Measurements from ENCODE around the gene SH3GL1. TPM values are rescaled to one million over a fixed set of nuclear protein-coding genes. Genes with fewer than 3 reads are reported as not detected.
A peak's percentile ranks its signal among the peaks of the same experiment; 100 is the strongest.

Gene SH3GL1
- total RNA-seq, 1 experiment from 2014 or later, result 59.8 TPM

- POLR2A ChIA-PET (ENCODE audit: unreplicated experiment), result no interaction called here
- H3F3A ChIP-seq (ENCODE audit: low read length, unreplicated experiment), result no peaks in the 10 kb centered on the region
- H4K20me1 ChIP-seq (ENCODE audit: low read length), result no peaks in the 10 kb centered on the region
- H3K27ac ChIP-seq (ENCODE audit: low read length), result no peak overlapping the region
- CTCF ChIA-PET, result interaction anchor here (0.9 to 1.2 kb wide), 2 partner anchors 17 to 36 kb away, joined by 3 read pairs; partner anchors contain the start of gene SH3GL1
- H3K4me1 ChIP-seq (ENCODE audit: insufficient read depth, low read length), result no peaks in the 10 kb centered on the region
- H3K79me2 ChIP-seq (ENCODE audit: low read length), result no peaks in the 10 kb centered on the region; the same call in 1 of the 2 replicates
- H3K4me2 ChIP-seq (ENCODE audit: low read length), result no peak overlapping the region
- H3K9me2 ChIP-seq (replicated peaks; ENCODE audit: low read length), result no peaks in the 10 kb centered on the region
- ATAC-seq, result no peak
- peaks cover 3% of the 10 kb centered on the region; the same call in 1 of the 2 replicates for H3K36me3 ChIP-seq (ENCODE audit: low read depth, low read length)
- H3K9ac ChIP-seq (ENCODE audit: low read length), result no peak overlapping the region
- no TSS peak for BruUV-seq (replicated peaks)
- intact Hi-C loops (cut with micrococcal nuclease), result no loop called here
- TF ChIP-seq, protein P1, sequence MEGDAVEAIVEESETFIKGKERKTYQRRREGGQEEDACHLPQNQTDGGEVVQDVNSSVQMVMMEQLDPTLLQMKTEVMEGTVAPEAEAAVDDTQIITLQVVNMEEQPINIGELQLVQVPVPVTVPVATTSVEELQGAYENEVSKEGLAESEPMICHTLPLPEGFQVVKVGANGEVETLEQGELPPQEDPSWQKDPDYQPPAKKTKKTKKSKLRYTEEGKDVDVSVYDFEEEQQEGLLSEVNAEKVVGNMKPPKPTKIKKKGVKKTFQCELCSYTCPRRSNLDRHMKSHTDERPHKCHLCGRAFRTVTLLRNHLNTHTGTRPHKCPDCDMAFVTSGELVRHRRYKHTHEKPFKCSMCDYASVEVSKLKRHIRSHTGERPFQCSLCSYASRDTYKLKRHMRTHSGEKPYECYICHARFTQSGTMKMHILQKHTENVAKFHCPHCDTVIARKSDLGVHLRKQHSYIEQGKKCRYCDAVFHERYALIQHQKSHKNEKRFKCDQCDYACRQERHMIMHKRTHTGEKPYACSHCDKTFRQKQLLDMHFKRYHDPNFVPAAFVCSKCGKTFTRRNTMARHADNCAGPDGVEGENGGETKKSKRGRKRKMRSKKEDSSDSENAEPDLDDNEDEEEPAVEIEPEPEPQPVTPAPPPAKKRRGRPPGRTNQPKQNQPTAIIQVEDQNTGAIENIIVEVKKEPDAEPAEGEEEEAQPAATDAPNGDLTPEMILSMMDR (conservative IDR thresholded peaks at IDR 0.05; ENCODE audit: low read depth, low read length), result no peak
- TF ChIP-seq EZH2phosphoT487 (IDR thresholded peaks at IDR 0.05; ENCODE audit: borderline replicate concordance, low read length) (no peak), EZH2 (IDR thresholded peaks at IDR 0.05; ENCODE audit: low read length, unreplicated experiment) (no peak)
- H3K4me3 ChIP-seq (ENCODE audit: low read length), result no peak overlapping the region
- DNase-seq, result no peak
- no peak overlapping the region for H2AFZ ChIP-seq (ENCODE audit: low read length)
- no peaks in the 10 kb centered on the region for H3K27me3 ChIP-seq (ENCODE audit: low read length)
- H3K9me3 ChIP-seq (ENCODE audit: low read length), result no peaks in the 10 kb centered on the region
These were observed 36.6 kb downstream of the SH3GL1 start for GRCh38 chr19:4363571-4364304.

DNA sequence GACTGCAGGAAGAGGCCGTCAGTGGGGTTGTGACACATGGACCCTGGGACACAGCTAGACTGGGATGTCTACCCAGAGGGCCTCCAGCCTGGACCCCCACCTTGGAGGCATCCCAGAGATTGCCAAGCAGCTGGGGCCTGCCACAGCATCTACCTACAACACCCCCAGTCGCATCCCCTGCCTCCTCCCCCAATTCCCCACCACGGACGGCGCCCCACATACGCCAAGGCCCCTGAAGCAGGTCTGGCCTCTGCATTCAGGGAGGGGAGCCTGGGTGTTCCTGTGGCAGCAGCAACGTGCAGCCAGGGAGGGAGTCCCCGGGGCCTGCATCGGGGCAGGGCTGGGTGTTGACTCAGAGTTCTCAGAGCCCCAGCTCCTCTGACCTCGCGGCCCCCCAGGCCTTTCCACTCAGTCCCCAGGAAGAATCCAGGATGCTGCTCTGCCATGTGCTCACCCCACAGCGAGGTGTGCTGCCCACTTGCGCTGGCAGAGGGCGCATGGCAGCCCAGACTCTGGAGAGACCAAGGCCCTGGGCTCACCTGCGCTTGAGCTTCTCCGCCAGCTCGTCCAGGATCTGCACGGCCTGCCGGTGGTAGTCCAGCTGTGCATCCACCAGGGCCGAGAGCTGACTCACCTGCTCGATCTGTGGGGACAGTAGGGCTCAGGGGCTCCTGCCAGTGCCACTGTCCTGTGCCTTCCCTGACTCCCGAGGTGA, 37.4 kb downstream of the SH3GL1 start:
- H3K4me2 ChIP-seq (ENCODE audit: low read length), result no peak overlapping the region
- H3K36me3 ChIP-seq (ENCODE audit: low read depth, low read length), result peaks cover 3% of the 10 kb centered on the region; the same call in 1 of the 2 replicates
- POLR2A ChIA-PET (ENCODE audit: unreplicated experiment), result no interaction called here
- intact Hi-C loops (cut with micrococcal nuclease), result no loop called here
- H4K20me1 ChIP-seq (ENCODE audit: low read length), result no peaks in the 10 kb centered on the region
- no peaks in the 10 kb centered on the region for H3K79me2 ChIP-seq (ENCODE audit: low read length)
- no peaks in the 10 kb centered on the region for H3K9me3 ChIP-seq (ENCODE audit: low read length)
- H3K4me3 ChIP-seq (ENCODE audit: low read length), result no peak overlapping the region
- H3K27me3 ChIP-seq (ENCODE audit: low read length), result no peaks in the 10 kb centered on the region
- H3K9ac ChIP-seq (ENCODE audit: low read length), result no peak overlapping the region
- peak; percentile 34 for DNase-seq
- no peak overlapping the region for H2AFZ ChIP-seq (ENCODE audit: low read length)
- no peak overlapping the region for H3K27ac ChIP-seq (ENCODE audit: low read length)
- TF ChIP-seq EZH2 (IDR thresholded peaks at IDR 0.05; ENCODE audit: low read length, unreplicated experiment), result no peak
- TF ChIP-seq, protein P1 (conservative IDR thresholded peaks at IDR 0.05; ENCODE audit: low read depth, low read length), result peak; percentile 43
- CTCF ChIA-PET, result interaction anchor here (0.9 to 1.2 kb wide), 2 partner anchors 18 to 37 kb away, joined by 3 read pairs; partner anchors contain the start of gene SH3GL1
- no peaks in the 10 kb centered on the region for H3K9me2 ChIP-seq (replicated peaks; ENCODE audit: low read length)
- no peaks in the 10 kb centered on the region for H3F3A ChIP-seq (ENCODE audit: low read length, unreplicated experiment)
- H3K4me1 ChIP-seq (ENCODE audit: insufficient read depth, low read length), result no peaks in the 10 kb centered on the region
- no TSS peak for BruUV-seq (replicated peaks)
- ATAC-seq, result peak; percentile 37
